H1 (cell line): ENCODE data around the gene TRIM7. TPM values are rescaled to one million over a fixed set of nuclear protein-coding genes. Genes with fewer than 3 reads are reported as not detected.
A peak's percentile ranks its signal among the peaks of the same experiment; 100 is the strongest.

Experiments used
- CBX8 ChIP-seq: fragments of 300-800, 300-1000 bp; sonication (generic); IDR thresholded peaks from 2 replicates; pipeline ENCODE4 v1.7.1; 2016; ENCODE audit warnings: low read depth, low read length, borderline replicate concordance
- CTCF ChIP-seq, 3 experiments: IDR thresholded peaks; 1 replicate in 2 of 3; 2 replicates in 1 of 3; pipeline versions ENCODE4 v1.5.1 to v1.6.1; 2011; ENCODE audit warnings: low read length in 3 of 3, mild to moderate bottlenecking in 3 of 3, inconsistent platforms in 2 of 3, low read depth in 1 of 3, moderate library complexity in 1 of 3; ENCODE audit not compliant: insufficient read depth in 1 of 3; ENCODE audit errors: control extremely low read depth in 1 of 3
- HDAC2 ChIP-seq, 2 experiments: fragments of 300-600 bp in 1 of 2; sonication (generic) in 1 of 2; IDR thresholded peaks; 2 replicates each; pipeline ENCODE4 v1.6.1; 2011 to 2012; ENCODE audit warnings: low read depth in 2 of 2, low read length in 2 of 2, mild to moderate bottlenecking in 2 of 2, moderate library complexity in 2 of 2, borderline replicate concordance in 1 of 2, inconsistent platforms in 1 of 2
- HDAC6 ChIP-seq: IDR thresholded peaks from one replicate; pipeline ENCODE4 v1.7.1; 2012; ENCODE audit warnings: low read depth, mild to moderate bottlenecking, inconsistent platforms, low read length, moderate library complexity
- JUN ChIP-seq: IDR thresholded peaks from 2 replicates; pipeline ENCODE4 v1.6.1; 2011; ENCODE audit warnings: low read depth, mild to moderate bottlenecking, improper control_type of control experiment, low read length
- JUND ChIP-seq: IDR thresholded peaks from 2 replicates; pipeline ENCODE4 v1.6.1; 2011; ENCODE audit warnings: mild to moderate bottlenecking, improper control_type of control experiment, low read length
- KDM5A ChIP-seq: fragments of 200-600 bp; IDR thresholded peaks from 2 replicates; pipeline ENCODE4 v1.7.1; 2012; ENCODE audit warnings: mild to moderate bottlenecking, low read length, inconsistent platforms, mixed read lengths
- MAX ChIP-seq: IDR thresholded peaks from 2 replicates; pipeline ENCODE4 v1.6.1; 2012; ENCODE audit warnings: inconsistent platforms
- POLR2AphosphoS5 ChIP-seq: IDR thresholded peaks from 2 replicates; pipeline ENCODE4 v1.6.1; 2011; ENCODE audit warnings: low read depth, low read length
- POU5F1 ChIP-seq: IDR thresholded peaks from 2 replicates; pipeline ENCODE4 v1.6.1; 2011; ENCODE audit warnings: low read depth, mild to moderate bottlenecking, low read length, moderate library complexity
- RFX5 ChIP-seq: IDR thresholded peaks from 2 replicates; pipeline ENCODE4 v1.6.1; 2011; ENCODE audit warnings: low read depth, low read length, improper control_type of control experiment, borderline replicate concordance
- RNF2 ChIP-seq: fragments of 200-900, 300-1000 bp; sonication (generic); IDR thresholded peaks from 2 replicates; pipeline ENCODE4 v1.7.1; 2016; ENCODE audit warnings: borderline replicate concordance, low read depth, mild to moderate bottlenecking, antibody characterized with exemption, low read length; ENCODE audit not compliant: poor library complexity, severe bottlenecking; ENCODE audit errors: missing control alignments
- SIN3A ChIP-seq, 2 experiments: IDR thresholded peaks in 1 of 2; conservative IDR thresholded peaks in 1 of 2; 2 replicates each; pipeline ENCODE4 v1.6.1; 2011 to 2012; ENCODE audit warnings: low read length in 2 of 2, improper control_type of control experiment in 1 of 2, low read depth in 1 of 2, mild to moderate bottlenecking in 1 of 2
- SIRT6 ChIP-seq: IDR thresholded peaks from one replicate; pipeline ENCODE4 v1.7.1; 2012; ENCODE audit warnings: low read length, inconsistent platforms
- SP2 ChIP-seq: IDR thresholded peaks from 2 replicates; pipeline ENCODE4 v1.6.1; 2012; ENCODE audit warnings: mild to moderate bottlenecking, low read length, inconsistent platforms
- SRF ChIP-seq: IDR thresholded peaks from 2 replicates; pipeline ENCODE4 v1.6.1; 2011; ENCODE audit warnings: mild to moderate bottlenecking, low read depth, low read length, moderate library complexity
- TEAD4 ChIP-seq: IDR thresholded peaks from 2 replicates; pipeline ENCODE4 v1.6.1; 2012; ENCODE audit warnings: low read depth, low read length, inconsistent platforms, mixed read lengths
- YY1 ChIP-seq: IDR thresholded peaks from 2 replicates; pipeline ENCODE4 v1.6.1; 2011; ENCODE audit warnings: low read depth, mild to moderate bottlenecking, low read length
- polyA plus RNA-seq, 7 experiments: library from polyadenylated mRNA; depleted of rRNA in 3 of 7; stranded (reverse) in 5 of 7; unstranded in 2 of 7; fragments of >200 nt in 5 of 7; fragments of 200-250 nt in 2 of 7; gene quantifications; 1 replicate in 5 of 7; 2 replicates in 1 of 7; 4 replicates in 1 of 7; pipeline versions ENCODE4 v1.2.1 to v1.2.3, GENCODE V29; 2011 to 2013; ENCODE audit warnings: missing spikeins in 2 of 7, mixed read lengths in 2 of 7
- total RNA-seq: library from RNA; stranded (reverse); fragmentation: NEBNext Ultra II Directional; extraction: Animal tissue kit (Norgen Biotek cat#: 25700); gene quantifications from 2 replicates; pipeline ENCODE4 v1.2.1, GENCODE V29; 2021

The TRIM7 gene
- total and polyA plus RNA-seq, 2 of the 8 experiments (the other 6 are each of a cell fraction or from before 2014, with no cell fraction given): 0.36 to 0.47 TPM

- TF ChIP-seq JUN: no peak
- no peak for TF ChIP-seq CTCF (IDR thresholded peaks at IDR 0.05; ENCODE audit: control extremely low read depth in 1 of 3, insufficient read depth in 1 of 3, low read depth in 1 of 3, low read length in 3 of 3)
- TF ChIP-seq POU5F1: no peak
- TF ChIP-seq KDM5A: no peak
- TF ChIP-seq SP2: no peak
- TF ChIP-seq SIRT6: no peak
- no peak for TF ChIP-seq RNF2
- no peak for TF ChIP-seq YY1
- no peak for TF ChIP-seq CBX8
- TF ChIP-seq SRF: no peak
- TF ChIP-seq MAX: peak; percentile 52
- TF ChIP-seq SIN3A (conservative IDR thresholded peaks at IDR 0.05 in 1 of 2, IDR thresholded peaks at IDR 0.05 in 1 of 2; ENCODE audit: low read depth in 1 of 2, low read length in 2 of 2): peak in 1 of 2 experiments; percentile 48; a peak in 1 of 4 replicates
- TF ChIP-seq HDAC2 (IDR thresholded peaks at IDR 0.05; ENCODE audit: borderline replicate concordance in 1 of 2, low read depth in 2 of 2, low read length in 2 of 2): no peak
- TF ChIP-seq JUND: no peak
- no peak for TF ChIP-seq TEAD4
- no peak for TF ChIP-seq RFX5
- TF ChIP-seq POLR2AphosphoS5: peak; percentile 20
- TF ChIP-seq HDAC6: no peak
These were observed 41.5 kb upstream of the TRIM7 start (continued) for GRCh38 chr5:181246276-181247049.
